Stimulated activated CD8-positive, alpha-beta memory T cell treated with anti-CD3 and anti-CD28 coated beads, Interleukin-7, amount 100 ng/mL, for 4 hours (primary cell): ENCODE measurements around the gene SPSB2.
A peak's percentile ranks its signal among the peaks of the same experiment; 100 is the strongest.

Experiments used
- DNase-seq, 2 donors: peaks; one replicate each; pipeline ENCODE4 v3.0.0-alpha.2; 2020; ENCODE audit warnings: low read depth in 2 of 2

The SPSB2 gene

GRCh38 chr12:6831450-6831995, 41.6 kb downstream of the SPSB2 start:
- no peak for DNase-seq

GRCh38 chr12:6830999-6831398, 42.1 kb downstream of the SPSB2 start:
- no peak for DNase-seq

GRCh38 chr12:6830286-6830890, 42.7 kb downstream of the SPSB2 start:
- no peak for DNase-seq

- no peak for DNase-seq
These were observed 43.4 kb downstream of the SPSB2 start for GRCh38 chr12:6829536-6830220.

- DNase-seq, result peak in 1 of 2 donors; percentile 35
These were observed 44.1 kb downstream of the SPSB2 start for GRCh38 chr12:6828781-6829535.

- DNase-seq, result no peak
These were observed 44.9 kb downstream of the SPSB2 start, which contains the start of gene P3H3 for GRCh38 chr12:6827982-6828780. P3H3 (plus strand) TSS chr12:6828407; CDS start chr12:6828441, 34 bp downstream.

- DNase-seq, result peak in 1 of 2 donors; percentile 26
These were observed 45.6 kb downstream of the SPSB2 start for GRCh38 chr12:6827437-6827911.

GRCh38 chr12:6826734-6827436, 46.2 kb downstream of the SPSB2 start:
- no peak for DNase-seq

GRCh38 chr12:6826125-6826733, 46.9 kb downstream of the SPSB2 start:
- no peak for DNase-seq

GRCh38 chr12:6825398-6826124, 47.5 kb downstream of the SPSB2 start:
- DNase-seq, result peak; percentile 41 to 48

- DNase-seq, result no peak
These were observed 48.2 kb downstream of the SPSB2 start for GRCh38 chr12:6824901-6825381.

- no peak for DNase-seq
These were observed 48.9 kb downstream of the SPSB2 start for GRCh38 chr12:6824085-6824775.

- DNase-seq, result no peak
These were observed 49.7 kb downstream of the SPSB2 start for GRCh38 chr12:6823182-6824084.

GRCh38 chr12:6822426-6823135, 50.5 kb downstream of the SPSB2 start:
- no peak for DNase-seq

GRCh38 chr12:6821591-6822425, 51.3 kb downstream of the SPSB2 start, which contains the start of gene GPR162:
GPR162 (plus strand) TSS chr12:6821821; CDS start chr12:6823899, 2,078 bp downstream.
- no peak for DNase-seq
